Frontal cortex (tissue), 4 donors: Measurements from ENCODE around the gene ARL11. TPM values are rescaled to one million over a fixed set of nuclear protein-coding genes. Genes with fewer than 3 reads are reported as not detected.

Source experiments
- DNase-seq, 2 donors: peaks; one replicate each; pipeline ENCODE4 v3.0.0; 2012; ENCODE audit warnings: low spot score in 2 of 2
- FAIRE-seq: peaks from 2 replicates; lab custom pipeline; 2012; peaks lifted over from hg19 to GRCh38; lab: Jason Lieb, UNC
- total RNA-seq: library from RNA; depleted of rRNA; stranded (reverse); fragments of >200 nt; gene quantifications from one replicate; pipeline ENCODE4 v1.2.3, GENCODE V29; 2014
- donor health status: control.
- donor health status: control.
- donor health status: control.

ARL11 gene
- total RNA-seq, 1 donor from 2014 or later: under 0.01 TPM

- FAIRE-seq (no peak), DNase-seq (no peak)
Observed at GRCh38 chr13:49643035-49643646, 14.8 kb downstream of the ARL11 start.

- no peak for FAIRE-seq
- no peak for DNase-seq
Observed at GRCh38 chr13:49645451-49645850, 17.1 kb downstream of the ARL11 start.

- FAIRE-seq (no peak), DNase-seq (no peak)
Observed at GRCh38 chr13:49646688-49647087, 18.4 kb downstream of the ARL11 start.

GRCh38 chr13:49649244-49649962, 21.1 kb downstream of the ARL11 start:
- DNase-seq (no peak), FAIRE-seq (no peak)

- no peak for DNase-seq
- FAIRE-seq: no peak
Observed at GRCh38 chr13:49649963-49650312, 21.6 kb downstream of the ARL11 start.

- no peak for DNase-seq
- no peak for FAIRE-seq
Observed at GRCh38 chr13:49651570-49652354, 23.5 kb downstream of the ARL11 start.

GRCh38 chr13:49652355-49653305, 24.3 kb downstream of the ARL11 start:
- DNase-seq: no peak
- no peak for FAIRE-seq

- FAIRE-seq (no peak), DNase-seq (no peak)
Observed at GRCh38 chr13:49653478-49653877, 25.2 kb downstream of the ARL11 start.

GRCh38 chr13:49654011-49654410, 25.7 kb downstream of the ARL11 start:
- no peak for DNase-seq
- no peak for FAIRE-seq

GRCh38 chr13:49655906-49656305, 27.6 kb downstream of the ARL11 start:
- FAIRE-seq (no peak), DNase-seq (no peak)

- DNase-seq: no peak
- no peak for FAIRE-seq
Observed at GRCh38 chr13:49657241-49657641, 28.9 kb downstream of the ARL11 start.

- FAIRE-seq (no peak), DNase-seq (no peak)
Observed at GRCh38 chr13:49664606-49665005, 36.3 kb downstream of the ARL11 start.

GRCh38 chr13:49667773-49668172, 39.5 kb downstream of the ARL11 start:
- FAIRE-seq (no peak), DNase-seq (no peak)

- DNase-seq: peak; percentile 50 to 60
- FAIRE-seq: peak; percentile 48
Observed at GRCh38 chr13:49669735-49670309, 41.5 kb downstream of the ARL11 start.

GRCh38 chr13:49670828-49671227, 42.5 kb downstream of the ARL11 start:
- FAIRE-seq: no peak
- no peak for DNase-seq

GRCh38 chr13:49676581-49677298, 48.4 kb downstream of the ARL11 start:
- FAIRE-seq (no peak), DNase-seq (no peak)

GRCh38 chr13:49678191-49678914, 50.0 kb downstream of the ARL11 start:
- no peak for DNase-seq
- no peak for FAIRE-seq

- no peak for DNase-seq
- no peak for FAIRE-seq
Observed at GRCh38 chr13:49679246-49679645, 50.9 kb downstream of the ARL11 start.
